Ascending aorta (tissue), 2 donors: ENCODE measurements around the gene EDIL3. TPM values are rescaled to one million over a fixed set of nuclear protein-coding genes. Genes with fewer than 3 reads are reported as not detected.

ENCODE experiments used
- DNase-seq, 2 donors: peaks; one replicate each; pipeline ENCODE4 v3.0.0-alpha.2; 2019; ENCODE audit warnings: low spot score in 2 of 2
- H3K27ac ChIP-seq, 2 donors: fragments of 200-600 bp; sonication (generic); one replicate each; pipeline ENCODE4 v1.5.1; 2016 to 2017; ENCODE audit warnings: mild to moderate bottlenecking in 1 of 2
- H3K27me3 ChIP-seq: fragments of 200-600 bp; sonication (generic); one replicate; pipeline ENCODE4 v1.5.1; 2017
- H3K36me3 ChIP-seq, 2 donors: fragments of 200-600 bp; sonication (generic); one replicate each; pipeline ENCODE4 v1.5.1; 2016
- H3K4me1 ChIP-seq, 2 donors: fragments of 200-600 bp; sonication (generic); one replicate each; pipeline ENCODE4 v1.5.1; 2016 to 2017; ENCODE audit warnings: mild to moderate bottlenecking in 1 of 2
- H3K4me3 ChIP-seq, 2 donors: fragments of 200-600 bp; sonication (generic); one replicate each; pipeline ENCODE4 v1.5.1; 2016 to 2017; ENCODE audit warnings: mild to moderate bottlenecking in 1 of 2
- H3K9me3 ChIP-seq, 2 donors: fragments of 200-600 bp; sonication (generic); one replicate each; pipeline ENCODE4 v1.5.1; 2016
- CTCF ChIP-seq, 3 experiments: fragments of 200-600 bp in 2 of 3; fragments of 450-650 bp in 1 of 3; sonication (generic) in 2 of 3; IDR thresholded peaks; one replicate each; pipeline ENCODE4 v1.5.1; 2016 to 2019; ENCODE audit warnings: antibody characterized with exemption in 3 of 3, mild to moderate bottlenecking in 1 of 3, moderate library complexity in 1 of 3
- intact Hi-C: fragments of 100-400 bp; cut with DNase I; formaldehyde crosslinking; loops from one replicate; pipeline ENCODE4 v1.15.1; 2023
- total RNA-seq: library from RNA; depleted of rRNA; stranded (reverse); fragments of >200 nt; gene quantifications from one replicate; pipeline ENCODE4 v1.1.0, GENCODE V29; 2016

Gene EDIL3
- total RNA-seq, 1 donor from 2014 or later: 68.1 TPM

- Histone ChIP-seq H3K4me3 (peak overlapping the region; percentile 0 to 15), H3K36me3 (no peaks in the 10 kb centered on the region), H3K4me1 (peaks cover 0 to 7% of the 10 kb centered on the region in 2 donors), H3K27ac (peak overlapping the region in 1 of 2 donors; percentile 17), H3K9me3 (no peaks in the 10 kb centered on the region), H3K27me3 (no peaks in the 10 kb centered on the region)
- TF ChIP-seq CTCF (IDR thresholded peaks at IDR 0.05): no peak
- no peak for DNase-seq
- intact Hi-C loops: no loop called here
These were observed 428.3 kb downstream of the EDIL3 start for GRCh38 chr5:83956386-83956785.

- DNase-seq: no peak
- H3K36me3 ChIP-seq: no peaks in the 10 kb centered on the region
- TF ChIP-seq CTCF (IDR thresholded peaks at IDR 0.05): no peak
- no peaks in the 10 kb centered on the region for H3K9me3 ChIP-seq
- intact Hi-C loops: no loop called here
- peaks cover 0 to 7% of the 10 kb centered on the region in 2 donors for H3K4me1 ChIP-seq
- H3K27me3 ChIP-seq: no peaks in the 10 kb centered on the region
- H3K27ac ChIP-seq: peak overlapping the region in 1 of 2 donors; percentile 17
- peak overlapping the region; percentile 0 to 15 for H3K4me3 ChIP-seq
These were observed 428.8 kb downstream of the EDIL3 start for GRCh38 chr5:83955916-83956315.

GRCh38 chr5:83947763-83948162 is 436.9 kb downstream of the EDIL3 start:
- Histone ChIP-seq H3K4me3 (no peak overlapping the region), H3K27ac (no peak overlapping the region), H3K36me3 (no peaks in the 10 kb centered on the region), H3K4me1 (no peaks in the 10 kb centered on the region), H3K27me3 (no peaks in the 10 kb centered on the region), H3K9me3 (no peaks in the 10 kb centered on the region)
- no peak for TF ChIP-seq CTCF (IDR thresholded peaks at IDR 0.05)
- no peak for DNase-seq
- intact Hi-C loops: no loop called here

- H3K9me3 ChIP-seq: no peaks in the 10 kb centered on the region
- no peaks in the 10 kb centered on the region for H3K36me3 ChIP-seq
- no peak for TF ChIP-seq CTCF (IDR thresholded peaks at IDR 0.05)
- intact Hi-C loops: no loop called here
- DNase-seq: no peak
- H3K27ac ChIP-seq: no peak overlapping the region
- no peaks in the 10 kb centered on the region for H3K4me1 ChIP-seq
- H3K4me3 ChIP-seq: no peak overlapping the region
- H3K27me3 ChIP-seq: no peaks in the 10 kb centered on the region
These were observed 438.2 kb downstream of the EDIL3 start for GRCh38 chr5:83946516-83946915.

- H3K9me3 ChIP-seq: no peaks in the 10 kb centered on the region
- no peaks in the 10 kb centered on the region for H3K4me1 ChIP-seq
- H3K27me3 ChIP-seq: no peaks in the 10 kb centered on the region
- intact Hi-C loops: no loop called here
- H3K27ac ChIP-seq: no peak overlapping the region
- no peak for TF ChIP-seq CTCF (IDR thresholded peaks at IDR 0.05)
- H3K4me3 ChIP-seq: no peak overlapping the region
- DNase-seq: no peak
- H3K36me3 ChIP-seq: no peaks in the 10 kb centered on the region
These were observed 442.5 kb downstream of the EDIL3 start for GRCh38 chr5:83942155-83942554.

GRCh38 chr5:83937837-83938236 is 446.8 kb downstream of the EDIL3 start:
- TF ChIP-seq CTCF (IDR thresholded peaks at IDR 0.05): no peak
- intact Hi-C loops: no loop called here
- no peaks in the 10 kb centered on the region for H3K36me3 ChIP-seq
- no peak for DNase-seq
- no peaks in the 10 kb centered on the region for H3K4me1 ChIP-seq
- H3K27ac ChIP-seq: no peak overlapping the region
- no peak overlapping the region for H3K4me3 ChIP-seq
- no peaks in the 10 kb centered on the region for H3K27me3 ChIP-seq
- H3K9me3 ChIP-seq: no peaks in the 10 kb centered on the region
